ENCODE results near the gene TAX1BP1.
"Not testable (repeated sequence)": the region's sequence is repeated elsewhere in the genome, so short reads cannot be mapped to it uniquely, and the experiment has no call there.

Gene TAX1BP1

DNA sequence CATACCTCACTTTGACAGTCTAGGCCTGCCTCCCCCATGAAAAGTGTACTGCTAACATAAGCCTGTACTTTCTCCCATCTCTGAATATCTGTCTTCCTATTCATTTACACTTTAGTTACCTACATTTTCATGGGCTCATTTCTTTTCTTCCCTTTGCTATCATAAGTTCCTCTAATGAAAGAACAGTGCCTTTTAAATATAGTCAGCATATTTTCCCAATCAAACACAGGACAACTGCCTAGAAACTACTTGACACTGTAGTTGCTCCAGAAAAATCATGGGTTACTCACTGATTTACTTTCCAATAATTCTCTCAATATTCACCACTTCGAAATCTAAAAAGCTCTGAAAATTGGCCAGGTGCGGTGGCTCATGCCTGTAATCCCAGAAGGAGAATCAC lies 2.8 kb upstream of the TAX1BP1 start:
- TF ChIP-seq CTCF (conservative IDR thresholded peaks at IDR 0.05; ENCODE audit: low read depth, low read length), result no peak
- H3K4me3 ChIP-seq (ENCODE audit: low read length), result no peak overlapping the region
- DNase-seq (ENCODE audit: low read depth), result no peak

- no peak for TF ChIP-seq CTCF (conservative IDR thresholded peaks at IDR 0.05; ENCODE audit: low read depth, low read length)
- DNase-seq (ENCODE audit: low read depth), result no peak
- no peak overlapping the region for H3K4me3 ChIP-seq (ENCODE audit: low read length)
Measured at GRCh38 chr7:27737616-27738015, 2.3 kb upstream of the TAX1BP1 start.

- no peak for DNase-seq (ENCODE audit: low read depth)
- peak overlapping the region; percentile 97 for H3K4me3 ChIP-seq (ENCODE audit: low read length)
- TF ChIP-seq CTCF (conservative IDR thresholded peaks at IDR 0.05; ENCODE audit: low read depth, low read length), result no peak
Measured at GRCh38 chr7:27739301-27739908, 557 bp upstream of the TAX1BP1 start.

GRCh38 chr7:27740449-27741086 lies 606 bp downstream of the TAX1BP1 start:
- H3K4me3 ChIP-seq (ENCODE audit: low read length), result peak overlapping the region; percentile 97
- no peak for DNase-seq (ENCODE audit: low read depth)
- no peak for TF ChIP-seq CTCF (conservative IDR thresholded peaks at IDR 0.05; ENCODE audit: low read depth, low read length)

- H3K4me3 ChIP-seq (ENCODE audit: low read length), result not testable (repeated sequence)
- DNase-seq (ENCODE audit: low read depth), result peak; percentile 69
Measured at GRCh38 chr7:27742091-27742710, 2.2 kb downstream of the TAX1BP1 start.

- no peak for DNase-seq (ENCODE audit: low read depth)
- H3K4me3 ChIP-seq (ENCODE audit: low read length), result no peak overlapping the region
- TF ChIP-seq CTCF (conservative IDR thresholded peaks at IDR 0.05; ENCODE audit: low read depth, low read length), result peak; percentile 80
Measured at GRCh38 chr7:27745064-27745583, 5.2 kb downstream of the TAX1BP1 start.

DNA sequence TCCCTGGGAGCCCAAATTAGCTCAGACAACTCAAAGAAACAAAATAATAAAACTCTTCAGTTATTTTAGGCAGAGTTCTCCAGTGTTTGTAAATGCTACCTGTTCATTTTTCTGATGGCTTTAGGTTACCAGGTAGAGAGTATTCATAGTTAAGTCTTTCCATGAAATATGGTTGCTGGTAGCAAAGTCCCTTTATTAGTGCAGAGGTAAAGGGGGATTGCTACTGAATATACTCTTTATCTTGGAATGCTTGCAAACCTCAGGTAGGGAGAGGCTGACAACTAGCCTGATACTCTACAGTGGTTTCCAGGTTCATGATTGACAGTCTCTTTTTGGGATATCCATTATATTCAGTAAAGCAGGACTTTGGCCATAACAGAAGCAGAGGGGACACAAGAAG lies 6.5 kb downstream of the TAX1BP1 start:
- no peak for TF ChIP-seq CTCF (conservative IDR thresholded peaks at IDR 0.05; ENCODE audit: low read depth, low read length)
- no peak for DNase-seq (ENCODE audit: low read depth)
- H3K4me3 ChIP-seq (ENCODE audit: low read length), result no peak overlapping the region

Measured in retinal pigment epithelial cell (primary cell).